ENCODE results near the gene PCCA. TPM values are rescaled to one million over a fixed set of nuclear protein-coding genes. Genes with fewer than 3 reads are reported as not detected.

Gene PCCA
- total RNA-seq, 1 experiment from 2014 or later = 52.8 TPM

GRCh38 chr13:100473501-100474044 is 384.7 kb downstream of the PCCA start:
- ATAC-seq (peak; percentile 12), DNase-seq (ENCODE audit: low spot score) (no peak)
- Mint-ChIP-seq H3K9me3 (no peaks in the 10 kb centered on the region), H3K4me3 (no peak overlapping the region), H3K4me1 (peaks cover 57% of the 10 kb centered on the region), H3K36me3 (no peaks in the 10 kb centered on the region), H3K27ac (peak overlapping the region; percentile 16; the same call in 1 of the 2 replicates), H3K27me3 (ENCODE audit: low read depth) (no peaks in the 10 kb centered on the region)
- TF ChIP-seq, protein P1, sequence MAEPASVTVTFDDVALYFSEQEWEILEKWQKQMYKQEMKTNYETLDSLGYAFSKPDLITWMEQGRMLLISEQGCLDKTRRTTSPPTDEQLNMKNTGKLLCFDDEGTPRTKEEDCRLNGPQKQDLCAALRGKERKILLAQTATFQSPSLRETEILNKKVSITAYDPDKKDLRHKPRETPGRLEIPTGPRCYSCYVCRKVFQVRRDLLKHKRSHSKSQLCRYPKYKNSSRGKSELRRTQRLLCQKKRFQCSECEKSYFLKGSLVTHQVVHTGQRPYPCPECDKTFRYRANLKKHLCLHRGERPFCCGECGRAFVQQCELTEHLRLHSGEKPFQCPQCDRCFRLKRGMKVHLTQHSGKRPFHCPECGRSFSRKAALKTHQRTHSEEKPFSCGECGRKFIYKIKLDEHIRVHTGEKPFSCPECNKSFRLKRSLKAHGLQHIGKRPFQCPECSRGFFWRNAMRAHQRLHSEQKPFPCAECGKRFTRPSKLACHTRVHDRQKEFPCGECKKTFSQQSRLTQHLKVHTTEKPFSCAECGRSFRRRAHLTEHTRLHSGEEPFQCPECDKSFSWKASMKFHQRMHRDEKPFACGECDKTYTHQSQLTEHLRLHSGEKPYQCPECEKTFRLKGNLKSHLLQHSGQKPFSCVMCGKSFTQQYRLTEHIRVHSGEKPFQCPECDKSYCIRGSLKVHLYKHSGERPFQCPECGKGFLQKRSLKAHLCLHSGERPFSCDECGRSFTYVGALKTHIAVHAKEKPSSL (CRISPR knock-in tag; conservative IDR thresholded peaks at IDR 0.05) = no peak
- TF ChIP-seq RELA (CRISPR knock-in tag; IDR thresholded peaks at IDR 0.05; ENCODE audit: borderline replicate concordance) (no peak), SOX15 (CRISPR knock-in tag; IDR thresholded peaks at IDR 0.05) (no peak), GTF2I (CRISPR knock-in tag; conservative IDR thresholded peaks at IDR 0.05) (no peak)
- ChIA-PET CTCF (interaction anchor here (1.2 kb wide), 1 partner anchor 36 kb away, joined by 6 read pairs; no protein-coding TSS in a partner anchor), POLR2A (no interaction called here)

GRCh38 chr13:100476963-100477362 is 388.1 kb downstream of the PCCA start:
- DNase-seq (ENCODE audit: low spot score) (no peak), ATAC-seq (no peak)
- ChIA-PET CTCF (no interaction called here), POLR2A (no interaction called here)
- H3K27me3 Mint-ChIP-seq (ENCODE audit: low read depth) = no peaks in the 10 kb centered on the region
- H3K36me3 Mint-ChIP-seq = no peaks in the 10 kb centered on the region
- H3K27ac Mint-ChIP-seq = no peak overlapping the region
- no peak overlapping the region for H3K4me3 Mint-ChIP-seq
- H3K9me3 Mint-ChIP-seq = no peaks in the 10 kb centered on the region
- no peak for TF ChIP-seq NR2C2 (CRISPR knock-in tag; IDR thresholded peaks at IDR 0.05)
- no peak for TF ChIP-seq ESRRA (CRISPR knock-in tag; IDR thresholded peaks at IDR 0.05; ENCODE audit: borderline replicate concordance)
- TF ChIP-seq, protein P2, sequence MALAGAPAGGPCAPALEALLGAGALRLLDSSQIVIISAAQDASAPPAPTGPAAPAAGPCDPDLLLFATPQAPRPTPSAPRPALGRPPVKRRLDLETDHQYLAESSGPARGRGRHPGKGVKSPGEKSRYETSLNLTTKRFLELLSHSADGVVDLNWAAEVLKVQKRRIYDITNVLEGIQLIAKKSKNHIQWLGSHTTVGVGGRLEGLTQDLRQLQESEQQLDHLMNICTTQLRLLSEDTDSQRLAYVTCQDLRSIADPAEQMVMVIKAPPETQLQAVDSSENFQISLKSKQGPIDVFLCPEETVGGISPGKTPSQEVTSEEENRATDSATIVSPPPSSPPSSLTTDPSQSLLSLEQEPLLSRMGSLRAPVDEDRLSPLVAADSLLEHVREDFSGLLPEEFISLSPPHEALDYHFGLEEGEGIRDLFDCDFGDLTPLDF (CRISPR knock-in tag; IDR thresholded peaks at IDR 0.05) = no peak
- TF ChIP-seq, protein P3, sequence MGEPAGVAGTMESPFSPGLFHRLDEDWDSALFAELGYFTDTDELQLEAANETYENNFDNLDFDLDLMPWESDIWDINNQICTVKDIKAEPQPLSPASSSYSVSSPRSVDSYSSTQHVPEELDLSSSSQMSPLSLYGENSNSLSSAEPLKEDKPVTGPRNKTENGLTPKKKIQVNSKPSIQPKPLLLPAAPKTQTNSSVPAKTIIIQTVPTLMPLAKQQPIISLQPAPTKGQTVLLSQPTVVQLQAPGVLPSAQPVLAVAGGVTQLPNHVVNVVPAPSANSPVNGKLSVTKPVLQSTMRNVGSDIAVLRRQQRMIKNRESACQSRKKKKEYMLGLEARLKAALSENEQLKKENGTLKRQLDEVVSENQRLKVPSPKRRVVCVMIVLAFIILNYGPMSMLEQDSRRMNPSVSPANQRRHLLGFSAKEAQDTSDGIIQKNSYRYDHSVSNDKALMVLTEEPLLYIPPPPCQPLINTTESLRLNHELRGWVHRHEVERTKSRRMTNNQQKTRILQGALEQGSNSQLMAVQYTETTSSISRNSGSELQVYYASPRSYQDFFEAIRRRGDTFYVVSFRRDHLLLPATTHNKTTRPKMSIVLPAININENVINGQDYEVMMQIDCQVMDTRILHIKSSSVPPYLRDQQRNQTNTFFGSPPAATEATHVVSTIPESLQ (CRISPR knock-in tag; IDR thresholded peaks at IDR 0.05) = no peak
- TF ChIP-seq, protein P4, sequence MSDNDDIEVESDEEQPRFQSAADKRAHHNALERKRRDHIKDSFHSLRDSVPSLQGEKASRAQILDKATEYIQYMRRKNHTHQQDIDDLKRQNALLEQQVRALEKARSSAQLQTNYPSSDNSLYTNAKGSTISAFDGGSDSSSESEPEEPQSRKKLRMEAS (CRISPR knock-in tag; IDR thresholded peaks at IDR 0.05) = no peak
- peaks cover 52% of the 10 kb centered on the region for H3K4me1 Mint-ChIP-seq

GRCh38 chr13:100478107-100478809 is 389.4 kb downstream of the PCCA start:
- Mint-ChIP-seq H3K36me3 (no peaks in the 10 kb centered on the region), H3K4me1 (peaks cover 45% of the 10 kb centered on the region), H3K9me3 (no peaks in the 10 kb centered on the region), H3K4me3 (no peak overlapping the region), H3K27me3 (ENCODE audit: low read depth) (no peaks in the 10 kb centered on the region), H3K27ac (peak overlapping the region; percentile 67; the same call in 1 of the 2 replicates)
- peak; percentile 75 for ATAC-seq
- CTCF ChIA-PET = interaction anchor here (0.5 kb wide), 1 partner anchor 213 kb away, joined by 4 read pairs; no protein-coding TSS in a partner anchor
- DNase-seq (ENCODE audit: low spot score) = peak; percentile 20
- TF ChIP-seq ZNF281 (CRISPR knock-in tag; IDR thresholded peaks at IDR 0.05) (no peak), ETV6 (CRISPR knock-in tag; IDR thresholded peaks at IDR 0.05) (no peak), ZBTB21 (CRISPR knock-in tag; IDR thresholded peaks at IDR 0.05; ENCODE audit: borderline replicate concordance) (no peak), NR1H2 (CRISPR knock-in tag; IDR thresholded peaks at IDR 0.05) (no peak), MYBL2 (CRISPR knock-in tag; IDR thresholded peaks at IDR 0.05) (no peak), HMGA2 (CRISPR knock-in tag; IDR thresholded peaks at IDR 0.05) (no peak)
- TF ChIP-seq, protein P5, sequence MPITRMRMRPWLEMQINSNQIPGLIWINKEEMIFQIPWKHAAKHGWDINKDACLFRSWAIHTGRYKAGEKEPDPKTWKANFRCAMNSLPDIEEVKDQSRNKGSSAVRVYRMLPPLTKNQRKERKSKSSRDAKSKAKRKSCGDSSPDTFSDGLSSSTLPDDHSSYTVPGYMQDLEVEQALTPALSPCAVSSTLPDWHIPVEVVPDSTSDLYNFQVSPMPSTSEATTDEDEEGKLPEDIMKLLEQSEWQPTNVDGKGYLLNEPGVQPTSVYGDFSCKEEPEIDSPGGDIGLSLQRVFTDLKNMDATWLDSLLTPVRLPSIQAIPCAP (CRISPR knock-in tag; IDR thresholded peaks at IDR 0.05) = no peak
- POLR2A ChIA-PET = no interaction called here
